HEK293T (cell line): ENCODE results near the gene FGF14.

Source experiments
- ARNT ChIP-seq: fragments of 450-650 bp; IDR thresholded peaks from 2 replicates; pipeline ENCODE4 v1.6.1; 2017; ENCODE audit warnings: mild to moderate bottlenecking
- FOXK2 ChIP-seq: fragments of 450-650 bp; IDR thresholded peaks from 2 replicates; pipeline ENCODE4 v1.6.1; 2016; ENCODE audit warnings: mild to moderate bottlenecking
- FOXM1 ChIP-seq: fragments of 450-650 bp; IDR thresholded peaks from 2 replicates; pipeline ENCODE4 v1.6.1; 2017; ENCODE audit warnings: mild to moderate bottlenecking, borderline replicate concordance
- L3MBTL2 ChIP-seq: fragments of 450-650 bp; conservative IDR thresholded peaks from 2 replicates; pipeline ENCODE4 v1.6.1; 2016; ENCODE audit warnings: mild to moderate bottlenecking
- TARDBP ChIP-seq: fragments of 450-650 bp; IDR thresholded peaks from 2 replicates; pipeline ENCODE4 v1.6.1; 2016

DNA sequence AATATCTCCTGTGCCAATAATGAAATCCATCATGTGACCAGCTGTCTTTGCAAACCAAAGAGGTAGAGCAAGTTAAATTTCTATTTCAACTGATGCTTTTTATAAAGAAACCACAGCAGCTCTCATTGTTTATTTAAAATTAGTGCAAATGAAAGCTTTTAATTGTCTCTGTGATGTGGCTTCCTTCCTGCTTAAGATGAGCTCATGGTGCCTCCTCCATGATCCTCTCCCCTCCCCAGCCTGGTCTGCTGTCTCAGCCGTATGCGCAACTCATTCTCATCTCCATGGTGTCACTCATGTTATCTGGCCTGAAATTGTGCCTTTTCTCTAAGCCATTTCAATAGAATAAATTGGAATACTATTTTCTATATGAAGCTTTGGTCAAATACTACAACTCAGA is 270.6 kb downstream of the FGF14 start:
- no peak for TF ChIP-seq L3MBTL2
- no peak for TF ChIP-seq TARDBP
- no peak for TF ChIP-seq FOXK2
- TF ChIP-seq ARNT, result no peak
- TF ChIP-seq FOXM1, result no peak
